HG03097 (cell line): ENCODE data around the gene KIDINS220.
A peak's percentile ranks its signal among the peaks of the same experiment; 100 is the strongest.

ENCODE experiments used
- ATAC-seq: cut with Tn5 transposase; IDR thresholded peaks from one replicate; pipeline ENCODE4 v1.9.1; 2021; ENCODE audit not compliant: unreplicated experiment, low FRiP score

Gene KIDINS220

GRCh38 chr2:8836971-8837794 lies at the start of gene KIDINS220:
Gene KIDINS220 (minus strand): TSS chr2:8837613. CDS start chr2:8827093, 10,520 bp downstream.
- ATAC-seq = peak; percentile 81

- no peak for ATAC-seq
Measured at GRCh38 chr2:8886876-8887275, 49.5 kb upstream of the KIDINS220 start.

- ATAC-seq = no peak
Measured at GRCh38 chr2:8886202-8886518, 48.7 kb upstream of the KIDINS220 start.

- no peak for ATAC-seq
Measured at GRCh38 chr2:8885449-8886201, 48.2 kb upstream of the KIDINS220 start.

GRCh38 chr2:8884812-8885211 lies 47.4 kb upstream of the KIDINS220 start:
- ATAC-seq = no peak

GRCh38 chr2:8882094-8882493 lies 44.7 kb upstream of the KIDINS220 start:
- ATAC-seq = no peak

GRCh38 chr2:8877894-8878293 lies 40.5 kb upstream of the KIDINS220 start:
- no peak for ATAC-seq

GRCh38 chr2:8877332-8877731 lies 39.9 kb upstream of the KIDINS220 start:
- no peak for ATAC-seq

- no peak for ATAC-seq
Measured at GRCh38 chr2:8876628-8877027, 39.2 kb upstream of the KIDINS220 start.

- no peak for ATAC-seq
Measured at GRCh38 chr2:8872821-8873432, 35.5 kb upstream of the KIDINS220 start.

- ATAC-seq = no peak
Measured at GRCh38 chr2:8870441-8870840, 33.0 kb upstream of the KIDINS220 start.

GRCh38 chr2:8867363-8867762 lies 29.9 kb upstream of the KIDINS220 start:
- ATAC-seq = no peak

GRCh38 chr2:8863331-8863953 lies 26.0 kb upstream of the KIDINS220 start:
- ATAC-seq = no peak

GRCh38 chr2:8862230-8862629 lies 24.8 kb upstream of the KIDINS220 start:
- ATAC-seq = no peak

- no peak for ATAC-seq
Measured at GRCh38 chr2:8861797-8862196, 24.4 kb upstream of the KIDINS220 start.

GRCh38 chr2:8860239-8860638 lies 22.8 kb upstream of the KIDINS220 start:
- no peak for ATAC-seq

GRCh38 chr2:8858910-8859309 lies 21.5 kb upstream of the KIDINS220 start:
- no peak for ATAC-seq

- no peak for ATAC-seq
Measured at GRCh38 chr2:8858264-8858663, 20.9 kb upstream of the KIDINS220 start.

GRCh38 chr2:8857709-8858108 lies 20.3 kb upstream of the KIDINS220 start:
- ATAC-seq = no peak

GRCh38 chr2:8856176-8856575 lies 18.8 kb upstream of the KIDINS220 start:
- no peak for ATAC-seq

- ATAC-seq = no peak
Measured at GRCh38 chr2:8855010-8855409, 17.6 kb upstream of the KIDINS220 start.
